Amniotic stem cell (primary cell): Measurements from ENCODE around the gene MBOAT2.
"Not testable (repeated sequence)": the region's sequence is repeated elsewhere in the genome, so short reads cannot be mapped to it uniquely, and the experiment has no call there.

Source experiments
- DNase-seq: peaks from one replicate; lab custom pipeline; 2025; lab: John Stamatoyannopoulos, UW

Gene MBOAT2

GRCh38 chr2:8956774-8957173, 46.7 kb downstream of the MBOAT2 start:
- DNase-seq, result no peak

GRCh38 chr2:8954990-8955389, 48.5 kb downstream of the MBOAT2 start:
- no peak for DNase-seq

GRCh38 chr2:8953525-8953924, 50.0 kb downstream of the MBOAT2 start:
- DNase-seq, result no peak

GRCh38 chr2:8939486-8940114, 63.9 kb downstream of the MBOAT2 start:
- DNase-seq, result no peak

- DNase-seq, result no peak
Measured at GRCh38 chr2:8938384-8938783, 65.1 kb downstream of the MBOAT2 start.

- DNase-seq, result no peak
Measured at GRCh38 chr2:8935982-8936381, 67.5 kb downstream of the MBOAT2 start.

- no peak for DNase-seq
Measured at GRCh38 chr2:8934338-8934737, 69.1 kb downstream of the MBOAT2 start.

- DNase-seq, result no peak
Measured at GRCh38 chr2:8932702-8933101, 70.8 kb downstream of the MBOAT2 start.

GRCh38 chr2:8930185-8930584, 73.3 kb downstream of the MBOAT2 start:
- DNase-seq, result not testable (repeated sequence)

GRCh38 chr2:8929128-8929527, 74.4 kb downstream of the MBOAT2 start:
- no peak for DNase-seq

- no peak for DNase-seq
Measured at GRCh38 chr2:8927510-8928455, 75.7 kb downstream of the MBOAT2 start.

GRCh38 chr2:8926356-8926755, 77.1 kb downstream of the MBOAT2 start:
- DNase-seq, result no peak

GRCh38 chr2:8925411-8925810, 78.1 kb downstream of the MBOAT2 start:
- DNase-seq, result no peak

GRCh38 chr2:8923183-8923582, 80.3 kb downstream of the MBOAT2 start:
- DNase-seq, result no peak

GRCh38 chr2:8922431-8922830, 81.1 kb downstream of the MBOAT2 start:
- DNase-seq, result no peak

- no peak for DNase-seq
Measured at GRCh38 chr2:8918412-8918811, 85.1 kb downstream of the MBOAT2 start.

GRCh38 chr2:8915941-8916340, 87.5 kb downstream of the MBOAT2 start:
- no peak for DNase-seq

- not testable (repeated sequence) for DNase-seq
Measured at GRCh38 chr2:8913767-8914166, 89.7 kb downstream of the MBOAT2 start.

- no peak for DNase-seq
Measured at GRCh38 chr2:8907764-8908288, 95.7 kb downstream of the MBOAT2 start.

- not testable (repeated sequence) for DNase-seq
Measured at GRCh38 chr2:8903924-8904323, 99.6 kb downstream of the MBOAT2 start.

GRCh38 chr2:8902757-8903156, 100.7 kb downstream of the MBOAT2 start:
- not testable (repeated sequence) for DNase-seq

- DNase-seq, result not testable (repeated sequence)
Measured at GRCh38 chr2:8897206-8897605, 106.3 kb downstream of the MBOAT2 start.

- DNase-seq, result not testable (repeated sequence)
Measured at GRCh38 chr2:8896671-8897070, 106.8 kb downstream of the MBOAT2 start.
